ENCODE data around the gene TFAP2E. TPM values are rescaled to one million over a fixed set of nuclear protein-coding genes. Genes with fewer than 3 reads are reported as not detected.

Gene TFAP2E
- total RNA-seq, 4 donors from 2014 or later: 0.97 to 3.6 TPM; not detected in 2

- no peaks in the 10 kb centered on the region for H3K27me3 ChIP-seq
- no peak overlapping the region for H3K27ac ChIP-seq
- intact Hi-C loops (cut with DNase I; ENCODE audit: low total_unique reads): no loop called here
- H3K36me3 ChIP-seq: no peaks in the 10 kb centered on the region
- TF ChIP-seq POLR2A (IDR thresholded peaks at IDR 0.05): no peak
- TF ChIP-seq CTCF (IDR thresholded peaks at IDR 0.05): no peak
- no peaks in the 10 kb centered on the region for H3K9me3 ChIP-seq
- H3K4me1 ChIP-seq: no peaks in the 10 kb centered on the region
- no peak overlapping the region for H3K4me3 ChIP-seq
- DNase-seq: no peak
Measured at GRCh38 chr1:35592991-35593769, 20.1 kb downstream of the TFAP2E start.

GRCh38 chr1:35594005-35594760 lies 21.1 kb downstream of the TFAP2E start:
- TF ChIP-seq POLR2A (IDR thresholded peaks at IDR 0.05) (no peak), CTCF (IDR thresholded peaks at IDR 0.05) (no peak)
- H3K36me3 ChIP-seq: no peaks in the 10 kb centered on the region
- DNase-seq: no peak
- no peak overlapping the region for H3K27ac ChIP-seq
- no peak overlapping the region for H3K4me3 ChIP-seq
- no peaks in the 10 kb centered on the region for H3K4me1 ChIP-seq
- intact Hi-C loops (cut with DNase I; ENCODE audit: low total_unique reads): no loop called here
- H3K27me3 ChIP-seq: no peaks in the 10 kb centered on the region
- no peaks in the 10 kb centered on the region for H3K9me3 ChIP-seq

GRCh38 chr1:35595684-35596083 lies 22.6 kb downstream of the TFAP2E start:
- no peak overlapping the region for H3K27ac ChIP-seq
- TF ChIP-seq POLR2A (IDR thresholded peaks at IDR 0.05) (no peak), CTCF (IDR thresholded peaks at IDR 0.05) (no peak)
- no peak overlapping the region for H3K4me3 ChIP-seq
- no peaks in the 10 kb centered on the region for H3K9me3 ChIP-seq
- H3K36me3 ChIP-seq: no peaks in the 10 kb centered on the region
- H3K4me1 ChIP-seq: no peaks in the 10 kb centered on the region
- no peaks in the 10 kb centered on the region for H3K27me3 ChIP-seq
- intact Hi-C loops (cut with DNase I; ENCODE audit: low total_unique reads): no loop called here
- no peak for DNase-seq

GRCh38 chr1:35597870-35598269 lies 24.8 kb downstream of the TFAP2E start:
- Histone ChIP-seq H3K27ac (no peak overlapping the region), H3K4me3 (no peak overlapping the region), H3K36me3 (no peaks in the 10 kb centered on the region), H3K27me3 (no peaks in the 10 kb centered on the region), H3K4me1 (no peaks in the 10 kb centered on the region), H3K9me3 (no peaks in the 10 kb centered on the region)
- TF ChIP-seq POLR2A (IDR thresholded peaks at IDR 0.05) (no peak), CTCF (IDR thresholded peaks at IDR 0.05) (no peak)
- intact Hi-C loops (cut with DNase I; ENCODE audit: low total_unique reads): no loop called here
- DNase-seq: no peak

- Histone ChIP-seq H3K27me3 (no peaks in the 10 kb centered on the region), H3K27ac (no peak overlapping the region), H3K4me3 (no peak overlapping the region), H3K9me3 (no peaks in the 10 kb centered on the region), H3K36me3 (no peaks in the 10 kb centered on the region), H3K4me1 (no peaks in the 10 kb centered on the region)
- no peak for DNase-seq
- intact Hi-C loops (cut with DNase I; ENCODE audit: low total_unique reads): no loop called here
- no peak for TF ChIP-seq POLR2A (IDR thresholded peaks at IDR 0.05)
- TF ChIP-seq CTCF (IDR thresholded peaks at IDR 0.05): no peak
Measured at GRCh38 chr1:35598895-35599294, 25.8 kb downstream of the TFAP2E start.

All from uterus (tissue), 4 donors.